SU-DHL-6 (cell line): ENCODE results near the gene HCRTR1.

Experiments used
- H2AFZ ChIP-seq: fragments of 200-600 bp; sonication (generic); 2 replicates; pipeline ENCODE4 v1.6.1; 2014; ENCODE audit warnings: low read depth, mild to moderate bottlenecking, moderate library complexity, mixed read lengths, antibody characterized with exemption, low read length; ENCODE audit not compliant: severe bottlenecking
- H3F3A ChIP-seq: fragments of 200-600 bp; shearing (Covaris generic); 2 replicates; pipeline ENCODE4 v1.6.0; 2016; ENCODE audit warnings: antibody characterized with exemption, mild to moderate bottlenecking; ENCODE audit not compliant: insufficient read depth
- H3K27ac ChIP-seq: fragments of 200-600 bp; sonication (generic); 2 replicates; pipeline ENCODE4 v1.5.1; 2016; ENCODE audit warnings: low read depth, mild to moderate bottlenecking, low read length, moderate library complexity, mixed read lengths
- H3K27me3 ChIP-seq: fragments of 200-600 bp; sonication (generic), shearing (Covaris generic); 2 replicates; pipeline ENCODE4 v1.6.0; 2014; ENCODE audit warnings: mild to moderate bottlenecking, low read length
- H3K36me3 ChIP-seq: fragments of 200-600 bp; sonication (generic); 2 replicates; pipeline ENCODE4 v1.6.1; 2014; ENCODE audit warnings: mild to moderate bottlenecking, low read length, mixed read lengths
- H3K4me2 ChIP-seq: fragments of 300-600, 200-600 bp; shearing (Covaris generic), sonication (generic); 2 replicates; pipeline ENCODE4 v1.6.0; 2014; ENCODE audit warnings: low read length, low read depth, mild to moderate bottlenecking; ENCODE audit not compliant: poor library complexity, severe bottlenecking
- H3K4me3 ChIP-seq: fragments of 200-600 bp; sonication (generic); 2 replicates; pipeline ENCODE4 v1.5.1; 2014; ENCODE audit warnings: antibody characterized with exemption, low read length, mild to moderate bottlenecking, mixed read lengths; ENCODE audit not compliant: insufficient read depth, poor library complexity, severe bottlenecking
- H3K79me2 ChIP-seq: fragments of 200-600 bp; sonication (generic); 2 replicates; pipeline ENCODE4 v1.6.1; 2014; ENCODE audit warnings: mild to moderate bottlenecking, low read length, moderate library complexity; ENCODE audit not compliant: insufficient read depth
- H3K9ac ChIP-seq: fragments of 200-600 bp; sonication (generic); 2 replicates; pipeline ENCODE4 v1.7.0; 2014; ENCODE audit warnings: mild to moderate bottlenecking, low read length
- H3K9me2 ChIP-seq: fragments of 200-600 bp; sonication (generic); replicated peaks from 2 replicates; pipeline ENCODE4 v1.6.1; 2014; ENCODE audit warnings: low read length; ENCODE audit not compliant: insufficient read depth
- H3K9me3 ChIP-seq: fragments of 200-600 bp; sonication (generic); 2 replicates; pipeline ENCODE4 v1.6.1; 2014; ENCODE audit warnings: low read length, mixed read lengths; ENCODE audit not compliant: insufficient read depth
- H4K20me1 ChIP-seq: fragments of 200-600 bp; sonication (generic); 2 replicates; pipeline ENCODE4 v1.6.1; 2014; ENCODE audit warnings: low read depth, mild to moderate bottlenecking, antibody characterized with exemption, low read length, moderate library complexity, mixed read lengths
- CTCF ChIP-seq: fragments of 200-600 bp; sonication (generic); IDR thresholded peaks from one replicate; pipeline ENCODE4 v1.5.1; 2017; ENCODE audit warnings: antibody characterized with exemption, mild to moderate bottlenecking, low read length, moderate library complexity; ENCODE audit not compliant: insufficient read depth, poor library complexity, severe bottlenecking
- EZH2phosphoT487 ChIP-seq: fragments of 200-600 bp; sonication (generic), shearing (Covaris generic); conservative IDR thresholded peaks from 2 replicates; pipeline ENCODE4 v1.6.1; 2018; ENCODE audit warnings: mild to moderate bottlenecking, antibody characterized with exemption, low read length, moderate library complexity, mixed read lengths

The HCRTR1 gene

DNA sequence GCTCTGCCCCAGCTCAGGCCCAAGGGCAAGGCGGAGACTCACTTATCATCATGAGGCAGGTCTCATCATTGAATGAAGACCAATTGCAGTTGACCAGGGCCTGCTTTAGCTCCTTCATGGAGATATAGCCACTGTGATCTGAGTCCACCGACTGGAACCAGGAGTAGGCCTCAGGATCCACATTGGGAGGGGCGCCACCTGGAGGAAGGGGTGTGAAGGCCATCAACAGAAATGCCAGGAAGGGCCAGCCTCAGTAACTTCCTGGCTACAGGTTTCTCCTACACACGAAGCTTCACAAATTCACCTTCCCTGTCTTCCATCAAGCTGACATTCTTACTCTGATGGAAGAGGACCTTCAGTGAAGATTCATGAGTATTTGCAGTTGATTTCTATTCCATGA is 15.6 kb downstream of the HCRTR1 start:
- no peak overlapping the region for H2AFZ ChIP-seq
- no peak overlapping the region for H3K4me2 ChIP-seq
- TF ChIP-seq EZH2phosphoT487, result no peak
- TF ChIP-seq CTCF, result no peak
- no peaks in the 10 kb centered on the region for H3K27me3 ChIP-seq
- no peak overlapping the region for H3K4me3 ChIP-seq
- no peak overlapping the region for H3K9ac ChIP-seq
- peaks cover 30% of the 10 kb centered on the region for H3K79me2 ChIP-seq
- H3K27ac ChIP-seq, result no peak overlapping the region
- H3K36me3 ChIP-seq, result no peaks in the 10 kb centered on the region
- no peaks in the 10 kb centered on the region for H3F3A ChIP-seq
- H3K9me2 ChIP-seq, result no peaks in the 10 kb centered on the region
- H4K20me1 ChIP-seq, result no peaks in the 10 kb centered on the region
- H3K9me3 ChIP-seq, result no peaks in the 10 kb centered on the region

- Histone ChIP-seq H3K4me2 (no peak overlapping the region), H3K9me2 (no peaks in the 10 kb centered on the region), H3K27ac (no peak overlapping the region), H3K9me3 (no peaks in the 10 kb centered on the region), H4K20me1 (no peaks in the 10 kb centered on the region), H2AFZ (no peak overlapping the region), H3K36me3 (no peaks in the 10 kb centered on the region), H3K79me2 (peaks cover 66% of the 10 kb centered on the region), H3K27me3 (no peaks in the 10 kb centered on the region), H3K4me3 (no peak overlapping the region), H3F3A (no peaks in the 10 kb centered on the region), H3K9ac (no peak overlapping the region)
- TF ChIP-seq CTCF (no peak), EZH2phosphoT487 (no peak)
Observed at GRCh38 chr1:31637915-31638673, 20.6 kb downstream of the HCRTR1 start.

- Histone ChIP-seq H2AFZ (no peak overlapping the region), H3K27me3 (no peaks in the 10 kb centered on the region), H3K79me2 (peaks cover 74% of the 10 kb centered on the region), H4K20me1 (no peaks in the 10 kb centered on the region), H3K9ac (no peak overlapping the region), H3K4me2 (no peak overlapping the region), H3K27ac (no peak overlapping the region), H3K4me3 (no peak overlapping the region), H3K9me3 (no peaks in the 10 kb centered on the region), H3K36me3 (no peaks in the 10 kb centered on the region), H3K9me2 (no peaks in the 10 kb centered on the region), H3F3A (no peaks in the 10 kb centered on the region)
- TF ChIP-seq CTCF, result no peak
- TF ChIP-seq EZH2phosphoT487, result no peak
Observed at GRCh38 chr1:31639543-31639942, 22.1 kb downstream of the HCRTR1 start.
